Epidermal melanocyte (primary cell): ENCODE data around the gene NPLOC4.

Source experiments
- DNase-seq: peaks from one replicate; pipeline ENCODE4 v3.0.0; 2011; ENCODE audit warnings: low spot score; ENCODE audit not compliant: insufficient read length

NPLOC4 gene

GRCh38 chr17:81509207-81509971, 127.5 kb downstream of the NPLOC4 start:
- no peak for DNase-seq

- DNase-seq, result no peak
These were observed 128.2 kb downstream of the NPLOC4 start for GRCh38 chr17:81508639-81509206.
